HG02840 (cell line): ENCODE measurements around the gene TOMM7.
A peak's percentile ranks its signal among the peaks of the same experiment; 100 is the strongest.

Experiments
- ATAC-seq: cut with Tn5 transposase; IDR thresholded peaks from one replicate; pipeline ENCODE4 v1.9.1; 2021; ENCODE audit warnings: mild to moderate bottlenecking, moderate library complexity, moderate number of reproducible peaks; ENCODE audit not compliant: unreplicated experiment, low FRiP score

The TOMM7 gene

GRCh38 chr7:22822486-22823141 is at the start of gene TOMM7:
Gene TOMM7, minus strand, starts transcription at chr7:22822849. Its CDS starts 70 bp downstream, at chr7:22822779.
- ATAC-seq, result peak; percentile 90

DNA sequence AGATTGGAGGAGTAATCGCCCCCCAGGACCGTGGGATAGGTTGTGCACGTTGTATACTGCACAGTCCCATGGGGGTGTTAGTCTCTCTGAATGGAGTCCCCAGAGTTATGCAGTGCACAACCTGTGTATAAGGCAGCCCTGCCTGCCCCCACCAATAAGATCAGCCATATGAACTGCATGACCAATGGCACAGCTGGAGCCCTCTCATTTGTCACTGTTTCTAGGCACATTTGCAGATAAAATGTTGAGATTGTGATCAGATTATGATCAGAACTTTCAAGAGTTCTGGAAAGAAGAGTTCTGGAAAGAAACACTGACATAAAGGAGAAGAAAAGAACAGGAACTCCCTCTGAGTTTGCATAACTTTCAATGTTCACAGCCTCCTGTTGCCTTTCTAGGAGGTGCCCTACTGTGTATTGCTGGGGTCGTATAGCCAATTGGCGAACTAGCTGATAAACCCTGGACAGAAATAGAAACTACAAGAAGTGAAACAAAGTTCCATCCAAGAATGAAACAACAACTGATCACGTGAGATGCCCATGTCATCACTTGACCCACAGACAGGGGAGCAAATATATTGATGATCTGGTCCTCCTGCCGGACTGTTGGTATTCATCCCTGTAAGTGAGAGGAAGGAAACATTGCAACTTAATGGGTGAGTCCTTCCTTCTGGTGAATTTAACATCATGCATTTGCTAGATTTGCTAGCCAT is 49.6 kb upstream of the TOMM7 start:
- peak; percentile 93 for ATAC-seq

DNA sequence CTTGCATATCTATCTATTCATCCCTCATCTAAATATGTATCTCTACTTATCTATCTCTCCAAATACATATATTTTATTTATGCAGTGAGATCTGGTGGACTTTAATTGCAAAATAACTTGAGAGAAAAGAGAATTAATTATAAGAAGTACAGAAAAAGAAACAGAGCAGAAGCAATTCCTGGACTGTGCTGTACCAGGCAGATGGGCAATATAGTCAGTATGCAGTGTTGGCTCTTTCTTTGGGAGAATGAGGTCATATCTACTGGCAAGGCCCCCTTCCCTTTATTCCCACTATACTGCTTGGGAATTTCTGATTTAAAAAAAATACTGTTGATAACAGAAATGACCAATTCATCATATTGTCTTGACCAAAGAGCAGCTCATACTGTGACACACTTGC is 49.0 kb upstream of the TOMM7 start:
- ATAC-seq, result no peak

DNA sequence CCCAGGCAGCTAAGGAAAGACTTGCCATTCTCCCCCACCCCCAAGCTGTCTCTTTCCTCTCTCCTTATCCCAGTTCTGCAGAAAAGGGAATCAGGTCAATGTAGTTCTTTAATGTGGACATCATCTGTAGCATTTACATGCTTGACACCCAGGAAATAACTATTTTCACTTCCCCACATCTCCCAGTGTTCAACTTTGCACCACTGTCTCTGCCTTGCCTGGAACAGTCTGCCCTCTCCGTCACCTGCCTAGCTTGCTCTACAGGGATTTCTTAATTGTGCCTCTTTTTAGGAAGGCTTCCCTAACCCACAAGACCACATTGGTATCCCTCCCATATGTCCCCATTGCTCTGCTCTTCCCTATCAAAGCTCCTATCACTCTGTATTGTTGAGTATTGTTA is 45.9 kb upstream of the TOMM7 start:
- ATAC-seq, result no peak

DNA sequence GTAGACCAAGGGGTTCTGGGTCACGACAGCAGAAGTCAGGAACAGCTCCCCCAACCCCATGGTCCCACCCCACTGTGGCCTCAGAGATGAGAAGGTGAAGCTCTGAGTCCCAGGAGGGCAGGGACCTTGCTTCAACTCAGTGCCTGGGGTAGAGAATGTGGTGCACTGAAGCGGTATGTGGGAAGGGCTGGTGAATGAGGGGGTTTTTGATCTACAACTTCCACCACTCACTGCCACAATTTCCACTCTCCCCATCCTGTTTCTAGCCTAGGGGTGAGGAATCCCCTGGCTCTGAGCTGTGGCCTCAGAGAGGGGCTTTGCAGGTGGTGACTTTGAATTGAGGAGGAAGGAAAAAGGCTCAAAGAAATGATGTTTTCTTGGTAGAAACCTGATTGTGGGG is 44.9 kb upstream of the TOMM7 start:
- ATAC-seq, result no peak

- no peak for ATAC-seq
Observed at GRCh38 chr7:22867003-22867402, 44.4 kb upstream of the TOMM7 start.

DNA sequence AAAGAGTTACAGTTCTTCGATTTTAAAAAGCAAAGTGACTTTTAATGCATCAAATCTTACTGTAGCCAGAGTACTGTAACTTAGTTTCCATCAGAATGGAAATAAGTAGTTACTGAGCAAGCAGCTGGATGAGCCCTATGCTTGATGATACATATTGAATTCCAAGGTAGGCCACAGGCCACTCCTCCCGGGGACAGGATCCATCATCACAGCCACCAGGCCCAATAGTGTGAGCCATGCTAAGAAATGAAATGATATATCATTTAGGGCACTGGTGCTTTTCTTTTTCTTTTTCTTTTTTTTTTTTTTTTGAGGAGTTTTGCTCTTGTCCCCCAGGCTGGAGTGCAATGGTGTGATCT is 42.9 kb upstream of the TOMM7 start:
- ATAC-seq, result no peak

DNA sequence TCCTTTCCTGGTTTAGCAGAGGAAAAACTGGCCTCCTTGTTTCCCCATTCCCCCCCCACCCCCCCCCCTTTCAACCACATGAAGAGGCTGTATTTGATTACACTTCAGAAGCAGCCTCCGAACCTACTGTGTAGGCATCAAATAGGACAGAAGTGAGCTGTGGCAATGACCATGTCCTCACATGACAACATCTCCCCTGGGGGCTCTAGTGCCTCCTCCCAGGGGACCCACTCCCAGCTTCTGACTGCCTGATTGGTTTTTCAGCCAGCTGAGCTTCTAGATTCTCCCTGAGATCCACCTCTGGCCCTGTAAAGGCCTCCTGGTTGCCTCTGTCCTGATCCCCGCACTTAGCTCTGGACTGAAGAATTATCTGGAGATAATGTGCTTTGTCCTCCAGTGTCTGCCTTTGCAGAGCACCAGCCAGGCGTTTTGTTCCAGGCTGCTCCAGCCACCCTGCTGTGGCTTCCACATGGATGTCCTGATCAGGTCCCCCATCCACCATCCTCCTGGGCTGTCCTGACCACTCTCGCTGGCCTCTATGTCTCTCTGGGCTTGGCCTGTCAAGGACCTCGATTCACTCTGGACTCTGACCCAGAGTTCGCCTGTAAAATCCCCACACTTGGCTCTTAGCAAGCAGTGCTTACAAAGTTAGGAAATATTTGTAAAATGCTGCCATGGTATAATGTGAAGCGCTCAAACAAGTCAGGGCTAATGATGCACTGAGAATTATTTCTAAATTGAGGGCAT is 42.4 kb upstream of the TOMM7 start:
- ATAC-seq, result no peak

DNA sequence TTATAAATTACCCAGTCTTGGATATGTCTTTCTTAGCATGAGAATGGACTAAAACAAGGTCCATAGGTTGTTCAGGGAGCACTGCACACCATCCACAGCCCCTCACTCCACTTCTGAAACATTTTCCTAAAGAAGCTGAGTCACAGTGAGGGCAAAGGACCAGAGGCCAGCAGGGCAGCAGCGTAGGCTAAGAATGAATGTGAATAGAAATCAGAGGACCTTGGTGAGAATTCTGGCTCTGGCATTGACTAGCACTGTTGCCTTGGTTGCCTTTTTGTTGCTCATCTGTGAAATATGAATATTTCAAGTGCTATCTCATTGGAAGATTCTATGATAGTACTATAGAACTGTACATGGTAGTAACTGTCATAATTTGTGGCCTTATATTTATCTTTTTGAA is 41.7 kb upstream of the TOMM7 start:
- no peak for ATAC-seq

DNA sequence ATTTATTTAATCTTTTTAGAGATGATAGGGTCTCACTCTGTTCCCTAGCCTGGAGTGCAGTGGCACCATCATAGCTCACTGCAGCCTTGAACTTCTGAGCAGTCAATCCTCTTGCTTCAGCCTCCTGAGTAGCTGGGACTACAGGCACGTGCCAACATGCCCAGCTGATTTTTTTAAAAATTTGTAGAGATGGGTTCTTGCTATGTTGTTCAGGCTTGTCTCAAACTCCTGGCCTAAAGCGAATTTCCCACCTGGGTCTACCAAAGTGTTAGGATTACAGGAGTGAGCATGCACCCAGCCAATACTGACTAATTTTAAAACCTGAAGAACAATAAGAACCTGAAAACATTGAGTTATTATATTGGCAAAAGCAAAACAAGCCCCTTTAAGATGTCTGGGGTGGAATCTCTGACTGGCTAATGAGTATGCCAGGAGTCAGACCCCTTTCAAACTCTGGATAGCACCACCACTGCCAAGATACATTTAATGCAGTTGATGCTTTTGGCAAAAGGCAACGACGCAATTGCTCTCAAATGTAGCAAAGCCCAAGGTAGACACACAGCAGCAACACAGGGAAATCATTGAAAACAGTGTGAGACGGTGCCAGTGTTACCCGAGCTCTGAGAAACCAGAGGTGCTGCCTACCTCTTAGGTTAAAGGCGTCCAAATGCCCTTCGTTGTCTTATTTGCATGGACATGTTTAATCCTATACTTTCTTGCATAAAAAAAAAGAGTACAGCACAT is 40.7 kb upstream of the TOMM7 start:
- ATAC-seq, result no peak

- ATAC-seq, result no peak
Observed at GRCh38 chr7:22861576-22861975, 38.9 kb upstream of the TOMM7 start.

GRCh38 chr7:22860784-22861482 is 38.3 kb upstream of the TOMM7 start:
- ATAC-seq, result no peak

- ATAC-seq, result no peak
Observed at GRCh38 chr7:22860337-22860736, 37.7 kb upstream of the TOMM7 start.

GRCh38 chr7:22859641-22860290 is 37.1 kb upstream of the TOMM7 start:
- ATAC-seq, result no peak

- no peak for ATAC-seq
Observed at GRCh38 chr7:22858640-22859561, 36.3 kb upstream of the TOMM7 start.

DNA sequence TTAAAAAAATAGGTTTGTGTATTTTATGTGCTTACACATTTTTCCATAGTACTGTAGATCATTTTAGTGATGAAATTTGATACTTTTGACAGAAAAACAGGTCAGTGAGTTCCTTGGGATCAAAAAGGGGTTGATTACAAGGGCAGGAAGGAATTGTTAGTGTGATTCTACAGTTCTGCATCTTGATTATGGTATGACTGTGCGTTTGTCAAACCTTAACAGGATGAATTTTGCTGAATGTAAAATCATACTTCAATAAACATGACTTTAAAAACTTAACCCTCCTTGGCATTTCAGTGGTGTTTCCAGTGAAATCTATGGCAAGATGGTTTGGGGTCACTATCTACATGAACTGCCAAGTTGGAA is 35.6 kb upstream of the TOMM7 start:
- no peak for ATAC-seq

- ATAC-seq, result no peak
Observed at GRCh38 chr7:22856416-22856815, 33.8 kb upstream of the TOMM7 start.

DNA sequence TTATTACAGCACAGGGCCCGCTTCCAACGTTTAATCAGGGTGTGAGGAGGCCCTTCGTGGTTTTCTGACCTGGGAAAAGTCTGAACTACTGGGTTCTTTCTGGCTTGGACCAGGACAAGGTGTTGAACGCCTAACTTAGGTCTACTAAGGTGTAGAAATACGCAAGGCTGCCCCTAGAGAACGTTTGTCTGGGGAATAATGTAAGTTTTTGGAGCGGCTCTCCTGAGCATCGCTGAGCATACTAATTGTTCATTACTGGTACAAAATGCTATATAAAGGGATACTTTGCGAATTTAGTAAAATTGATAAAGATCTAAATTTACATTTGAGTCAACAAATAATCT is 32.4 kb upstream of the TOMM7 start:
- no peak for ATAC-seq
